Uterus (tissue), 2 donors: ENCODE results near the gene STIM1.

Source experiments
- POLR2A ChIP-seq, 2 donors: fragments of 450-650 bp; IDR thresholded peaks; one replicate each; pipeline ENCODE4 v1.6.1; 2016; ENCODE audit warnings: antibody characterized with exemption in 2 of 2, mild to moderate bottlenecking in 1 of 2, moderate library complexity in 1 of 2
- TF ChIP-seq, protein P1 (sequence below), 4 experiments: fragments of 200-600 bp in 2 of 4; fragments of 450-650 bp in 2 of 4; sonication (generic) in 2 of 4; IDR thresholded peaks; one replicate each; pipeline ENCODE4 v1.5.1; 2016 to 2019; ENCODE audit warnings: antibody characterized with exemption in 4 of 4, mild to moderate bottlenecking in 2 of 4, moderate library complexity in 1 of 4

DNA sequence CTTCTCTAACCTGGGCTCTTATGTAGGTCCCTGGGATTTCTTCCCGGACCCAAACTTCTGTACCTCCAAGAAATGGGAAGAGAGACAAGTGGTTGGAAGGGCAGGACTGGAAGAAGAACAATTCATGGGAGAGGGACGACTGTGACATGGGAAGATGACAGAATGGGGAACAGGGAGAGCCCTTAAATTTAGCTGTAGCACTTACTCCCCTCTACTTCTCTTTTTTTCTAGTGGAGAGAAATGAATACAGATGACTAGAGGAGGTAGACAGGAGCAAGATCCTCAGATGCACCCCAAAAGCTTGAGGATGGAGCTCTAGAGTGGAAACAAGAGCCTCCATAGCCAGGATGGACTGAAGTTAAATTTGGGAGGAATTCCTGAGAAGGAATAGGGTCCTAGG lies 17.0 kb upstream of the STIM1 start:
- no peak for TF ChIP-seq POLR2A (IDR thresholded peaks at IDR 0.05)
- TF ChIP-seq, protein P1, sequence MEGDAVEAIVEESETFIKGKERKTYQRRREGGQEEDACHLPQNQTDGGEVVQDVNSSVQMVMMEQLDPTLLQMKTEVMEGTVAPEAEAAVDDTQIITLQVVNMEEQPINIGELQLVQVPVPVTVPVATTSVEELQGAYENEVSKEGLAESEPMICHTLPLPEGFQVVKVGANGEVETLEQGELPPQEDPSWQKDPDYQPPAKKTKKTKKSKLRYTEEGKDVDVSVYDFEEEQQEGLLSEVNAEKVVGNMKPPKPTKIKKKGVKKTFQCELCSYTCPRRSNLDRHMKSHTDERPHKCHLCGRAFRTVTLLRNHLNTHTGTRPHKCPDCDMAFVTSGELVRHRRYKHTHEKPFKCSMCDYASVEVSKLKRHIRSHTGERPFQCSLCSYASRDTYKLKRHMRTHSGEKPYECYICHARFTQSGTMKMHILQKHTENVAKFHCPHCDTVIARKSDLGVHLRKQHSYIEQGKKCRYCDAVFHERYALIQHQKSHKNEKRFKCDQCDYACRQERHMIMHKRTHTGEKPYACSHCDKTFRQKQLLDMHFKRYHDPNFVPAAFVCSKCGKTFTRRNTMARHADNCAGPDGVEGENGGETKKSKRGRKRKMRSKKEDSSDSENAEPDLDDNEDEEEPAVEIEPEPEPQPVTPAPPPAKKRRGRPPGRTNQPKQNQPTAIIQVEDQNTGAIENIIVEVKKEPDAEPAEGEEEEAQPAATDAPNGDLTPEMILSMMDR (IDR thresholded peaks at IDR 0.05) = no peak
